ENCODE measurements around the gene HCFC1.

The HCFC1 gene

GRCh38 chrX:153922932-153923857 lies 48.4 kb downstream of the HCFC1 start:
- peak; percentile 72 for DNase-seq (ENCODE audit: low spot score)

DNA sequence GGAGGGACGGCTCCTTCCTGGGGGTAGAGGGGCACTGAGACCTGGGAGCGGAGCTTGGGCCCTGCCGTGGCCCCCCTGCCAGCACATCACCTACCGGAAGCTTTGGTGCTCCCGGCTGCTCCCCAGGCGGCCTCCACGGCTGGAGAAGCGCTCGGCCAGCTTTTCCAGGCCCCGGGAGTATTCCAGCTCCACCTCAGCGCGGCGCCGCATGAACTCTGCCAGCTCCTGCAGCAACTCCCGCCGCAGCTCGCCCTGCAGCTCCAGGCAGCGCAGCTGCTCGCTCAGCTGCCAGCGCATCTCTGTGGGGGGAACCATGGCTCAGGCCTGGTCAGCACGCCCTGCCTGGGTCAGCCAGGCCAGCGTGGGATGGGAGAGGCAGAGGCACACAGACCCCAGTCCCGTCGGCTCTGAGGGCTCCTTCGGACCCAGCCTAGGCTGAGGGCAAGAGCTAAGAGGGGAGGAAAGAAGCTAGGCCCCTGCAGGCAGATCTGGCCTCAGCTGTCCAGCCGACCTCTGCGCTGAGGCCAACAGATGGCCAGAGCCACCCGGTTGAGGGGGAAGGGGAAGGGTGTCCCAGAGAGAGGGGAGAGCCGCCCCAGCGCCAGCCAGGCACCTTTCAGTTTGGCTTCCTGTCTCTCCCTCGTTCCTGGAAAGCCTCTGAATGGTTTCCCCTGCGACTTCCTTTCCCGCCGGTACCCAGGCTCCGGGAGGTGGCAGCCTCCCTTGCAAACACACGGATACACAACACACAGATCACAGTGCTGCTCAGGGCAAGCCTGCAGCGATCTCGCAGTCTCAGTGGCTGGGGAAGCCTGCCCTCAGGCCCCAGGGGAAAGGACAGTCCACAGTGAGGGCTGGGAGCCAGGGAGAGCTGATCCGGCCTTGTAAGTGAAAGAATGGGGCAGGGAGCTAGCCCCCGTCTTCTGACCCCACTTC lies 49.8 kb downstream of the HCFC1 start:
- no peak for DNase-seq (ENCODE audit: low spot score)

DNA sequence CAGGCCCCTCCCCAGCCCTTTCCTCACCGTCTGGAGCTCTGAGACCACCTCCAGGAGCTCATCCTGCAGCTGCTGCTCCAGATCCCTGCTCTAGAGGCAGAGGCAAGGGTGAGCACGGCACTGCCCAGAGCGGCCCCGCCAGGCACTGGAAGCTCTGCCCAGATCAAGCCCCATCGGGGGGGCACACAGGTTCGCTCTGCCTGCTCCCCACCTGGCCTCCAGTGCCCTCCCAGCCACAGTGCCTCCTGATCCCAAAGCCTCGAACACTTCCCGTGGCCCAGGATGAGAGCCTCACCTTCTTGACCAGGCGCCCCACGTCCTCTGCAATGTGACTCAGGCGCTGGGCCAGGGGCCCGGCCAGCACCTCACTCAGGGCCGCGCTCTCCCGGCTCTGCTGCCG lies 50.5 kb downstream of the HCFC1 start:
- DNase-seq (ENCODE audit: low spot score) = no peak

DNA sequence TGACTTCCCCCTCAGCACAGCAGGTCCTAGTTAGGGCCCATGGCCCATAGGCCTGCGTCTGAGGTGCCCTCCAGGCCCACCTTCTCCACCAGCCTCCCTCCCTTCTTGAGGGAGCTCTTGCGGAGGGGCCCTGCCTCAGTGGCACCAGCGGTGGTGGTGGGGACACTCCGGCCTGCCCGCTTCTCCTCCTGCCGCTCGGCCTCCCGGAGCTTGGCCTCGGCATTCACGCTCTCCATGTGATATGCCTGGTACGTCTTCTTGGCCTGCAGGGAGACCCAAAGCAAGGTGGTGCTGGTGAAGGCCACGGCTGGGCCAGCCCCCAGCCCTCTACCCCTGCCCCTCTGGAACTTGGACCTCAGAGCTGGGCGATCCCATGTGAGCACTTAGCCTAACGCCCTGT lies 51.1 kb downstream of the HCFC1 start:
- no peak for DNase-seq (ENCODE audit: low spot score)

DNA sequence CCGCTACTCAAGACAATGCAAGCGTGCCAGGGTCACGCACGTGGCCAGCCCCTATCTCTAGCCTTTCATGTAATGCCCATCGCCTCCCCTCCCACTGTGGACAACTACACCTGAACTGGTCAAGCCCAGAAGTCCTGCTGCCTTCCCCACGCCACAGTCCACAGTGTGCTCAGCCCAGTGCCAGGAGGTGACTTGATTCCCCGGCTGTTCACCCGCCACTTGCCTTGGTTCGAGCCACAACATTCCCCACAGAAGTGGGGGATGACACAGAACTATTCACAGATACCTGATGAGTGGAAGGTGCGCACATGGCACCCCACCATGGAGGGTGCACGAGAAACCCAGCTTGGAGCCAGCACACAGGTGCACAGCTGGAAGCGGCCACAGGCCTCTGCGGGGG lies 52.3 kb downstream of the HCFC1 start:
- no peak for DNase-seq (ENCODE audit: low spot score)

DNA sequence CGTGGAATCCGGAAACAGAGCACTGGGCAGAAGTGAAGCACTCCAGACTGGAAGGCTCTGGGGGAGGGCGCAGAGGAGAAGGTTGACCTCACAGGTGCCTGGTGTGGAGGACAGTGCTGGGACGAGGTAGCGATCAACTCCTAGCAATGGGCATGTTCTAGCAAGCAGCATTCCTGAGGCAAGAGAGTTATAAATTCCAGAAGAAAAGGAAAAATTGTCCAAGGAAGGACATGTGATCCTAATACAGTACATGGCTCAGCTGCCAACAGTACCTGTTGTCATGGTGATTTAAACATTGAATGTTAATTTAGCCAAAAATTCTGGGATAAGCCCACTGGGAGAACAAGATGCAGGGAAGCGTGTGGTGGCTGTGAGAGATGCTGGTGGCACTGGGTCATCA lies 53.7 kb downstream of the HCFC1 start:
- DNase-seq (ENCODE audit: low spot score) = no peak

- DNase-seq (ENCODE audit: low spot score) = no peak
Observed at GRCh38 chrX:153913701-153914100, 57.9 kb downstream of the HCFC1 start.

DNA sequence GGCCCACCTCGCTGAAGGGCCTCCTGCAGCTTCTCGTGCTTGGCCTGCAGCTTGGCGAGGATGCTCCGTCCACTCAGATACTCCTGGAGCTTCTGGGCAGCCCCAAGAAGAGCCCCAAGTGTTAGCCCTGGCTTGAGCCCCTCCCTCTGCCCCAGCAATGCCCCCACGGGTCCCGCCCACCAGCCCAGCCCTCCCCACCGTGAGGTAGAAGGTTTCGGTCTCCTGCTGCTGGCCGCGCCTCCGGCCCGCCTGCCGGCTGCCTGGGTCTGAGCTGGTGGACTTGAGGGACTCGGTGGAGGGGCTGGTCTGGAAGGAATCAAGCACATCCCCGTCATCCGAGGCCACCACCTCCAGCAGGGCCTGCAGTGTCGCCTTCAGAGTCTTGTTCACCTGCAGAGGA lies 58.4 kb downstream of the HCFC1 start:
- DNase-seq (ENCODE audit: low spot score) = no peak

GRCh38 chrX:153911798-153912197 lies 59.8 kb downstream of the HCFC1 start:
- no peak for DNase-seq (ENCODE audit: low spot score)

- no peak for DNase-seq (ENCODE audit: low spot score)
Observed at GRCh38 chrX:153910446-153910845, 61.2 kb downstream of the HCFC1 start.

DNA sequence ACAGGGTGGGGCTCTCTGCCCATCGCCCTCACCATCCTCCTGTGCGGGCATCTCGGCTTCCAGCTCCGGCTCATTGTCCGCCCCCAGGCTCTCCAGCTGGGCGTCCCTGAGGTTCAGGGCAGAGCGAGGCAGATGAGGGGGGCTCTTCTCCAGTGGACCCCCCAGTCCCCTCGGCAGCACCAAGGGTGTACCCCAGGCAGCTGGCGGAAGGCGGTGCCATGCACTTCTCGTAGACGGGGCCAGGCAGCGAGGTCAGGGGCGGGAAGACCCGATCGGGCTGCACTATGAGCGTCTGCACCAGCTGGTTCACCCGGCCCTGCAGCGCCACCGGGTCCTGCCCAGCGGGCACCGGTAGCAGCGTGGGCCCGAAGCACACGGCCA lies 61.6 kb downstream of the HCFC1 start:
- DNase-seq (ENCODE audit: low spot score) = no peak

GRCh38 chrX:153909024-153909979 lies 62.3 kb downstream of the HCFC1 start:
- DNase-seq (ENCODE audit: low spot score) = no peak

DNA sequence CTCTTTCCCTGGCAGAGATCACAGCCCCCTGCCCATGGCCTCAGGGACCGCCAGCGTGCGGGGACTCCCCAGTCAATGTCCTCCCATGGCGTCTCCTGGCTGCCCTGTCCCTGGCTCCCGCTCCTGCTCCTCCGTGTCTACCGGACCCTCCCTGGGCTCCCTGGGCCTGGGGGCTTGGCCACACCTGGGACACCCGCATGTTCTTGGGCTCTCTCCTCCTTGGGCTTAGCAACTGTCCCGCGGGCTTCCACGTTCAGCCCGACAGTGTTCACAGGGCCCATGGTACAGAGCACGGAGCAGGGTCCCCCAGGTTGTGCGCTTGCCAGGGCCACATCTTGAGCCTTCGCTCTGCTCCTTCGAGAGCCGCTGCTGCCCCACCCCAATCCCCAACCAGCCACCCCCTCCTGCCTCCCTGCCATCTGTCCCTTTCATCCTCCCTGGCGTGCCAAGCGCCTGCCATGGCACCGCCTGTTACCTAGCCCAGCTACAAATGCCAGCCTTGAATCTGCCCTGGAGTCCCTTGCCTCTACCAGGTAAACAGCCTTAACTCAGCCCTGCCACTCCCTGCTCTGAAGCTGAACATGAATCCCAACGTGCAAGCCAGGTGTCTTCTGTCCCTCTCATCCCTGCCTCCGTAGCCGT lies 63.3 kb downstream of the HCFC1 start:
- no peak for DNase-seq (ENCODE audit: low spot score)

DNA sequence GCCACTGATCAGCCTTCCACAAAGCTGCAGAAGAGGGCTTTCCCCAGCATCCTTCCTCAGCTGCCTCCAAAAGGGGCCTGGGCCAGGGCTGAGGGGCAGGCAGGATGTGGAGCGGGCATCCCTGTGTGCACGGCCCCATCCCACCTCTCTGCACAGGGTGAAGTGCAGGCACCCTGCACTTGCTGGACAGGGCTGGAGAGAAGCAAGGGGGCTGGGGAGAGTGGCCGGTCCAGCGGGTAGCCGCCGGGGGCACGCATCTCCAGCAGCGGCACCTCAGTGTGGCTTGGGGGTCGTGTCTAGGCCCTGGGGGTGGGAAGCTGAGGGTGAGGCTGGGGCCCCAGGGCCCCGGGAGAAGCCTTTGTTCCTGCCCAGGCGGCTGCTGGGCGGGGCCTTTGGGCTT lies 64.2 kb downstream of the HCFC1 start:
- no peak for DNase-seq (ENCODE audit: low spot score)

- DNase-seq (ENCODE audit: low spot score) = no peak
Observed at GRCh38 chrX:153906126-153906917, 65.3 kb downstream of the HCFC1 start.

GRCh38 chrX:153905481-153906095 lies 66.0 kb downstream of the HCFC1 start:
- DNase-seq (ENCODE audit: low spot score) = no peak

DNA sequence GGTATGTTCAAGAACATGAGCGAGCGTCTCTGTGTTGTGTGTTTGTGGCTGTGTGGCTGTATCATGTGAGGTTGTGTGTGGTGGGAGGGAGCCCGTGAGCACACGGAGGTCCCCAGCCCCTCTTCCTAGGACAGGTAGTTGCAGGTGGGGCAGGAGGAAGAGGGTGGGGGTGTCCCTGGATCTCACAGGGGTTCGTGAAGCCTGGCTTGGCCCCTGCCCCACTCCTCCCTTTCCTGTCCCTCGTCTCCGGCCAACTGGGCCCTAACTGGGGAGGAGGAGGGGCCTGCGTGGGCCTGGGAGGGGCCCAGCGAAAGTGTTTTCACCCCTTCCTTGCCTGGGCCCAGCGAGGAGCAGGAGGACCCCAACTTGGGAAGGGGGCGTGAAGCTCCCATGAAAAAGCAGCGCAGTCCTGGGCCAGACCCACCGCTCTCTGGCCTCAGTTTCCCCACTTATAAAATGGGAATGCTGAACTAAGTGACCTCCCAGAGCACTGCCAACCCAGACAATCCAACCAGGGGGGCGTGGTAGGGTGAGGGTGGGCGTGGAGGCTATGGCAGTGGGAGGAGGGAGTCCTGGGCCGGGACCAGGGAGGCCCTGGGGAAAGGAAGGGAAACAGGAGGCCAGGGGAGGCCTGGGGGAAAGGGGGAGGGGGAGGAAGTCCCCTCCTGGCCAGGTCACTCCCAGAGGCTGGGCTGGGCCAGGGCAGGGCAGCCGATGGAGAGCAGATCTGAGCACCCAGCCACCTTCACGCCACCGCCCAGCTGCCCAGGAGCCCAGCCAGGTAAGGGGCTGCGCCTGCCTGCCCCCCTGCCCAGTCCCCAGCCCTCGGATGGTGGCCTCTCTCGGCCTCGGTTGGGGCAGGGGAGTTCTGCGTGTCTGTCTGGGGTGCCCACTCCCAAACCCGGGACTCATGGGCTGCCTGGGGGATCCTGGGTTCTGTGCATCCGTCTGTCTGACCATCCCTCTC lies 67.3 kb downstream of the HCFC1 start, which contains the start of gene AVPR2:
TSS of gene AVPR2 (plus strand) at position 683 of the 967 bp plus-strand sequence. CDS start 473 bp downstream, outside the sequence.
- no peak for DNase-seq (ENCODE audit: low spot score)

DNA sequence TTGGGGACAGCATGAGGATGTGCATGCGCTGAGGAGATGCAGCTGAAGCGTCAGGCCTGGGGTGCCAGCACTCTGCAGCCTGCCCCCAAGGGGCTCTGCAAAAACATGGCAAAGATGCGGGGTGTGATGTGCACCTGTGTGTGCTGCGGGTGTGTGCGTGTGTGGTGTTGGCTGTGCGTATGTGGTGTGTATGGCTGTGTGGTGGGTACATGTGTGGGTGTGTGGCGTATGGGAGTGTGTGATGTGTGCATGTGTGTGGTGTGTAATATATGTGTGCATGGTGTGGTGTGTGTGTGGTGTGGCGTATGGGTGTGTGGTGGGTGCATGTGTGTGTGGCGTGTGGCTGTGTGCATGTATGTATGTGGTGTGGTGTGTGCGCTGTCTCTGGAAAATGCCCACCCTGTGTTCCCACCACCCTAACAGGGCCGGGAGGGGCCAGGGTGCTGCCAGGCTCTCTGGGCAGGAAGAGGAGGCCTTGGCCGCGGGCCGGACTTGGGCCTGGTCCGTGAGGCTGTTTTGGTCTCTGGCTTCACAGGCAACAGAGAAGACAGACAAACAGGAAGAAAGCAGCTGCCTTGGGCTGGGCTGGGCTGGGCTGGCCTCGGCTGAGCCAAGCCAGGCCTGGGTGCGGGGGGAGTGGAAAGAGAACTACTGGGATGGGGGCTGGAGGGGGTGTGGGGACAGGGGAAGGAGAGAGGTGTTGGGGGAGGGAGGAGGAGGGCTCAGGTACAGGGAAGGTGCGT lies 68.2 kb downstream of the HCFC1 start:
- no peak for DNase-seq (ENCODE audit: low spot score)

Data from AG08396 (cell line).